Heart right ventricle (tissue), 16 donors: ENCODE results near the gene NUFIP1. TPM values are rescaled to one million over a fixed set of nuclear protein-coding genes. Genes with fewer than 3 reads are reported as not detected.

Experiments
- ATAC-seq, 8 donors: fragments of 200-7000 bp; cut with Tn5 transposase; one replicate each; pipeline ENCODE4 v1.9.1; 2020; ENCODE audit warnings: mild to moderate bottlenecking in 8 of 8, moderate library complexity in 8 of 8, moderate number of reproducible peaks in 1 of 8
- DNase-seq, 2 donors: peaks; one replicate each; pipeline ENCODE4 v3.0.0-alpha.2; 2020
- H3K27ac ChIP-seq, 10 donors: fragments of 200-600 bp; sonication (generic) in 2 of 10; one replicate each; pipeline versions ENCODE4 v1.5.0 to v1.8.0; 2020 to 2022; ENCODE audit warnings: mild to moderate bottlenecking in 3 of 10
- H3K27me3 ChIP-seq, 7 donors: fragments of 200-600 bp; one replicate each; pipeline ENCODE4 v1.8.0; 2021 to 2022; ENCODE audit warnings: mild to moderate bottlenecking in 2 of 7
- H3K36me3 ChIP-seq, 9 donors: fragments of 200-600 bp; sonication (generic) in 1 of 9; one replicate each; pipeline versions ENCODE4 v1.5.0 to v1.8.0; 2020 to 2022; ENCODE audit warnings: mild to moderate bottlenecking in 2 of 9
- H3K4me1 ChIP-seq, 9 donors: fragments of 200-600 bp; sonication (generic) in 1 of 9; one replicate each; pipeline versions ENCODE4 v1.5.0 to v1.8.0; 2020 to 2022; ENCODE audit warnings: mild to moderate bottlenecking in 4 of 9
- H3K4me3 ChIP-seq, 10 donors: fragments of 200-600 bp; sonication (generic) in 2 of 10; one replicate each; pipeline versions ENCODE4 v1.5.0 to v1.8.0; 2020 to 2022; ENCODE audit warnings: mild to moderate bottlenecking in 7 of 10, moderate library complexity in 2 of 10
- H3K9me3 ChIP-seq, 11 donors: fragments of 200-600 bp in 10 of 11; sonication (generic) in 2 of 11; one replicate each; pipeline versions ENCODE4 v1.5.0 to v1.8.0; 2013 to 2022; ENCODE audit warnings: mild to moderate bottlenecking in 2 of 11, control low read depth in 1 of 11, moderate library complexity in 1 of 11
- CTCF ChIP-seq, 9 donors: fragments of 200-600 bp; sonication (generic) in 2 of 9; IDR thresholded peaks; one replicate each; pipeline versions ENCODE4 v1.5.0 to v1.8.0; 2021 to 2022; ENCODE audit warnings: antibody characterized with exemption in 9 of 9, mild to moderate bottlenecking in 5 of 9, moderate library complexity in 1 of 9
- WGBS, 2 donors: extraction: QIAGEN DNeasy Blood & Tissue Kit; methylation state at CpG; one replicate each; pipeline ENCODE4 v1.1.7; 2013; ENCODE audit warnings: inconsistent platforms in 1 of 2; 5-methylcytosine and 5-hydroxymethylcytosine counted together
- intact Hi-C, 10 donors: fragments of 100-400 bp; cut with DNase I; formaldehyde crosslinking; loops; one replicate each; pipeline versions ENCODE4 v1.11.1 to v1.14.2; 2022
- polyA plus RNA-seq, 2 donors: library from polyadenylated mRNA; stranded (reverse); fragments of 200-250 nt; gene quantifications; one replicate each; pipeline ENCODE4 v1.2.3, GENCODE V29; 2013
- total RNA-seq, 10 donors: library from RNA; stranded (reverse); fragmentation: NEBNext Ultra II Directional in 3 of 10; extraction: Animal tissue kit (Norgen Biotek cat#: 25700) in 3 of 10; gene quantifications; one replicate each; pipeline versions ENCODE4 v1.2.1 to v1.2.4, GENCODE V29; 2021 to 2023
- donor health status: Arrhythmogenic right ventricular cardiomyopathy.
- donor health status: ischemic (EF 13 %, LVEDD 7.1; RV severe dilation, severe dysfunction).
- donor health status: healthy with polysubstance abuse.
- donor health status: DM: no; HTN: yes; CAD: no.
- donor health status: DM: no; HTN: no; CAD: no.
- donor health status: ischemic (EF 25% LVEDD 6.9; RV normal size, moderate dysfunction).
- donor health status: ischemic (EF 25% LVEDD 5.7; RV mildly dilated, moderate dysfunction).
- donor health status: healthy.
- donor health status: DM: yes; HTN: yes; CAD: no.
- donor health status: Ischemic cardiomyopathy.
- donor health status: ischemic (EF 35%, LVEDD 5.7; RV mildly dilated, moderate dysfunction).
- donor health status: nonischemic (EF 11% LVEDD 7.7; RV severe dilation, severe dysfunction).
- donor health status: DM: yes; HTN: yes; CAD: no.
- donor health status: PGD.
- donor health status: ischemic (EF 29% LVEDD 5.4; RV normal size, mild dysfunction).
- donor health status: nonischemic (EF 23%, LVEDD 6.1; RV moderate dilation, normal function).

Gene NUFIP1
- total and polyA plus RNA-seq, 12 donors, result 1.5 to 5.0 (median 2.9) TPM

- Histone ChIP-seq H3K27me3 (no peaks in the 10 kb centered on the region), H3K4me3 (no peak overlapping the region), H3K4me1 (peaks cover 0 to 29% (median 7%) of the 10 kb centered on the region in 9 donors), H3K27ac (no peak overlapping the region), H3K36me3 (peaks cover 0 to 43% (median 9%) of the 10 kb centered on the region in 9 donors), H3K9me3 (no peaks in the 10 kb centered on the region)
- WGBS, 2 donors, result 54 to 56% methylated on average over 4 of the region's 4 CpGs
- TF ChIP-seq CTCF (IDR thresholded peaks at IDR 0.05), result peak; percentile 62 to 89 (median 81)
- peak in 6 of 8 donors; percentile 56 to 79 (median 72) for ATAC-seq
- intact Hi-C loops, result loop anchor here (1.0 to 10.0 kb wide), 13 partner anchors 25 to 1065 kb away; partner anchors contain the start of gene TSC22D1 (in 3 of the 10)
- DNase-seq, result peak in 1 of 2 donors; percentile 22
Measured at GRCh38 chr13:44969551-44970484, 19.5 kb downstream of the NUFIP1 start.

GRCh38 chr13:44968434-44968815, 20.8 kb downstream of the NUFIP1 start:
- Histone ChIP-seq H3K27ac (no peak overlapping the region), H3K36me3 (peaks cover 0 to 51% (median 9%) of the 10 kb centered on the region in 9 donors), H3K9me3 (peaks cover 0 to under 1% (median 0%) of the 10 kb centered on the region in 11 donors), H3K4me1 (peaks cover 0 to 18% (median 4%) of the 10 kb centered on the region in 9 donors), H3K4me3 (no peak overlapping the region), H3K27me3 (no peaks in the 10 kb centered on the region)
- 88 to 94% methylated on average over 3 of the region's 3 CpGs for WGBS, 2 donors
- DNase-seq (no peak), ATAC-seq (no peak)
- TF ChIP-seq CTCF (IDR thresholded peaks at IDR 0.05), result no peak
- intact Hi-C loops, result loop anchor here in 6 of 10 donors (2.0 to 5.0 kb wide), 4 partner anchors 24 to 486 kb away; no protein-coding TSS in a partner anchor

- H3K27me3 ChIP-seq, result no peaks in the 10 kb centered on the region
- H3K36me3 ChIP-seq, result peaks cover 0 to 55% (median 12%) of the 10 kb centered on the region in 9 donors
- TF ChIP-seq CTCF (IDR thresholded peaks at IDR 0.05), result peak in 2 of 9 donors; percentile 14 to 28
- no peak overlapping the region for H3K27ac ChIP-seq
- H3K4me1 ChIP-seq, result peaks cover 0 to 13% (median 4%) of the 10 kb centered on the region in 9 donors
- peaks cover 0 to 6% (median 0%) of the 10 kb centered on the region in 11 donors for H3K9me3 ChIP-seq
- ATAC-seq (no peak), DNase-seq (no peak)
- 52 to 61% methylated on average over 3 of the region's 3 CpGs for WGBS, 2 donors
- intact Hi-C loops, result loop anchor here in 6 of 10 donors (2.0 to 5.0 kb wide), 4 partner anchors 23 to 486 kb away; no protein-coding TSS in a partner anchor
- no peak overlapping the region for H3K4me3 ChIP-seq
Measured at GRCh38 chr13:44967704-44968433, 21.4 kb downstream of the NUFIP1 start.

- peaks cover 0 to 23% (median 13%) of the 10 kb centered on the region in 11 donors for H3K9me3 ChIP-seq
- intact Hi-C loops, result no loop called here
- no peak overlapping the region for H3K4me3 ChIP-seq
- no peak for TF ChIP-seq CTCF (IDR thresholded peaks at IDR 0.05)
- ATAC-seq (no peak), DNase-seq (no peak)
- peaks cover 0 to 86% (median 26%) of the 10 kb centered on the region in 9 donors for H3K36me3 ChIP-seq
- 97 to 99% methylated on average over 2 of the region's 2 CpGs for WGBS, 2 donors
- H3K4me1 ChIP-seq, result no peaks in the 10 kb centered on the region
- H3K27ac ChIP-seq, result no peak overlapping the region
- no peaks in the 10 kb centered on the region for H3K27me3 ChIP-seq
Measured at GRCh38 chr13:44961997-44962396, 27.3 kb downstream of the NUFIP1 start.
